HEK293T (cell line): ENCODE measurements around the gene TPO.

Experiments used
- CTCF ChIA-PET: fragments of 350-600 bp; formaldehyde crosslinking; extraction: SDS; loops from one replicate; lab custom pipeline; 2021; ENCODE audit warnings: antibody characterized with exemption, inconsistent platforms; lab: Yijun Ruan, JAX
- POLR2A ChIA-PET: fragments of 350-600 bp; formaldehyde crosslinking; extraction: SDS; loops from one replicate; lab custom pipeline; 2020; ENCODE audit warnings: antibody characterized with exemption, inconsistent platforms; lab: Yijun Ruan, JAX
- DNase-seq: peaks from one replicate; pipeline ENCODE4 v3.0.0; 2012; ENCODE audit warnings: mixed read lengths; ENCODE audit errors: extremely low spot score
- ARNT ChIP-seq: fragments of 450-650 bp; IDR thresholded peaks from 2 replicates; pipeline ENCODE4 v1.6.1; 2017; ENCODE audit warnings: mild to moderate bottlenecking
- BHLHE40 ChIP-seq: fragments of 450-650 bp; IDR thresholded peaks from 2 replicates; pipeline ENCODE4 v1.6.1; 2016; ENCODE audit warnings: mild to moderate bottlenecking, moderate library complexity, borderline replicate concordance
- CTBP1 ChIP-seq: fragments of 450-650 bp; IDR thresholded peaks from 2 replicates; pipeline ENCODE4 v1.6.1; 2016; ENCODE audit warnings: borderline replicate concordance
- ELF4 ChIP-seq: fragments of 450-650 bp; IDR thresholded peaks from 2 replicates; pipeline ENCODE4 v1.6.1; 2017; ENCODE audit warnings: antibody characterized with exemption
- FOXA1 ChIP-seq: fragments of 450-650 bp; IDR thresholded peaks from 2 replicates; pipeline ENCODE4 v1.6.1; 2016; ENCODE audit warnings: mild to moderate bottlenecking
- FOXK2 ChIP-seq: fragments of 450-650 bp; IDR thresholded peaks from 2 replicates; pipeline ENCODE4 v1.6.1; 2016; ENCODE audit warnings: mild to moderate bottlenecking
- FOXM1 ChIP-seq: fragments of 450-650 bp; IDR thresholded peaks from 2 replicates; pipeline ENCODE4 v1.6.1; 2017; ENCODE audit warnings: mild to moderate bottlenecking, borderline replicate concordance
- HDGF ChIP-seq: fragments of 450-650 bp; IDR thresholded peaks from 2 replicates; pipeline ENCODE4 v1.6.1; 2017; ENCODE audit warnings: antibody characterized with exemption, borderline replicate concordance
- L3MBTL2 ChIP-seq: fragments of 450-650 bp; conservative IDR thresholded peaks from 2 replicates; pipeline ENCODE4 v1.6.1; 2016; ENCODE audit warnings: mild to moderate bottlenecking
- LEF1 ChIP-seq: fragments of 450-650 bp; IDR thresholded peaks from 2 replicates; pipeline ENCODE4 v1.6.1; 2017; ENCODE audit warnings: mild to moderate bottlenecking, borderline replicate concordance
- NFRKB ChIP-seq: fragments of 450-650 bp; IDR thresholded peaks from 2 replicates; pipeline ENCODE4 v1.6.1; 2016; ENCODE audit warnings: mild to moderate bottlenecking, moderate library complexity
- PKNOX1 ChIP-seq: fragments of 450-650 bp; IDR thresholded peaks from 2 replicates; pipeline ENCODE4 v1.6.1; 2016
- SP1 ChIP-seq: fragments of 450-650 bp; IDR thresholded peaks from 2 replicates; pipeline ENCODE4 v1.6.1; 2017
- SUZ12 ChIP-seq: fragments of 450-650 bp; IDR thresholded peaks from 2 replicates; pipeline ENCODE4 v1.6.1; 2016; ENCODE audit warnings: mild to moderate bottlenecking
- TARDBP ChIP-seq: fragments of 450-650 bp; IDR thresholded peaks from 2 replicates; pipeline ENCODE4 v1.6.1; 2016
- ZNF384 ChIP-seq: fragments of 450-650 bp; IDR thresholded peaks from 2 replicates; pipeline ENCODE4 v1.6.1; 2016

Gene TPO

GRCh38 chr2:1493431-1494126 is 80.3 kb downstream of the TPO start:
- TF ChIP-seq L3MBTL2 (no peak), ARNT (no peak), CTBP1 (no peak), ZNF384 (no peak), TARDBP (no peak), HDGF (no peak), FOXA1 (no peak), FOXM1 (no peak), PKNOX1 (no peak), SUZ12 (no peak), FOXK2 (no peak), NFRKB (no peak), SP1 (no peak)
- ChIA-PET CTCF (no interaction called here), POLR2A (no interaction called here)
- no peak for DNase-seq

- POLR2A ChIA-PET = no interaction called here
- TF ChIP-seq SUZ12 (no peak), ARNT (no peak), FOXA1 (no peak), TARDBP (no peak)
- CTCF ChIA-PET = no interaction called here
- no peak for DNase-seq
Measured at GRCh38 chr2:1494257-1494656, 81.0 kb downstream of the TPO start.

- ChIA-PET CTCF (no interaction called here), POLR2A (no interaction called here)
- TF ChIP-seq FOXK2 (no peak), NFRKB (no peak), SP1 (no peak), BHLHE40 (no peak), SUZ12 (no peak), L3MBTL2 (no peak), FOXM1 (no peak), FOXA1 (no peak), CTBP1 (no peak), TARDBP (no peak), ELF4 (no peak), ARNT (no peak), HDGF (no peak)
Measured at GRCh38 chr2:1494906-1495305, 81.6 kb downstream of the TPO start.

GRCh38 chr2:1495676-1496358 is 82.6 kb downstream of the TPO start:
- TF ChIP-seq FOXM1 (no peak), L3MBTL2 (no peak), HDGF (no peak), PKNOX1 (no peak), LEF1 (no peak), ARNT (no peak), TARDBP (no peak)
- ChIA-PET POLR2A (no interaction called here), CTCF (no interaction called here)
- DNase-seq = no peak

More at GRCh38 chr2:1494906-1495305, 81.6 kb downstream of the TPO start:
- DNase-seq = no peak

GRCh38 chr2:1496359-1496821 is 83.1 kb downstream of the TPO start:
- POLR2A ChIA-PET = no interaction called here
- CTCF ChIA-PET = no interaction called here
- no peak for DNase-seq
- TF ChIP-seq SUZ12 (no peak), FOXK2 (no peak)

- POLR2A ChIA-PET = no interaction called here
- no peak for TF ChIP-seq LEF1
- no peak for TF ChIP-seq FOXM1
- no peak for TF ChIP-seq BHLHE40
- CTCF ChIA-PET = no interaction called here
- no peak for DNase-seq
Measured at GRCh38 chr2:1497122-1497611, 83.9 kb downstream of the TPO start.

GRCh38 chr2:1498176-1498575 is 84.9 kb downstream of the TPO start:
- ChIA-PET POLR2A (no interaction called here), CTCF (no interaction called here)
- no peak for DNase-seq
- TF ChIP-seq LEF1 (no peak), ARNT (no peak), FOXK2 (no peak), SUZ12 (no peak)
